Subcutaneous abdominal adipose tissue (tissue), 5 donors: ENCODE measurements around the gene TRIM66.

Experiments
- H3K27ac ChIP-seq: one replicate; pipeline ENCODE4 v1.7.0; 2013; ENCODE audit warnings: low read depth, mild to moderate bottlenecking, inconsistent platforms, low read length, moderate library complexity
- H3K27me3 ChIP-seq, 5 donors: one replicate each; pipeline ENCODE4 v1.7.0; 2013; ENCODE audit warnings: low read length in 5 of 5, inconsistent platforms in 1 of 5; ENCODE audit not compliant: control insufficient read depth in 5 of 5, insufficient read depth in 4 of 5
- H3K36me3 ChIP-seq, 5 donors: one replicate each; pipeline ENCODE4 v1.7.0; 2013; ENCODE audit warnings: low read length in 5 of 5; ENCODE audit not compliant: control insufficient read depth in 5 of 5, insufficient read depth in 5 of 5
- H3K4me1 ChIP-seq, 5 donors: one replicate each; pipeline ENCODE4 v1.7.0; 2013; ENCODE audit warnings: low read length in 5 of 5, mild to moderate bottlenecking in 3 of 5, moderate library complexity in 1 of 5; ENCODE audit not compliant: control insufficient read depth in 5 of 5, insufficient read depth in 5 of 5
- H3K4me3 ChIP-seq, 5 donors: one replicate each; pipeline ENCODE4 v1.7.0; 2013; ENCODE audit warnings: low read length in 5 of 5, low read depth in 1 of 5
- H3K9ac ChIP-seq, 5 donors: one replicate each; pipeline ENCODE4 v1.7.0; 2013; ENCODE audit warnings: low read length in 5 of 5, mild to moderate bottlenecking in 4 of 5, moderate library complexity in 3 of 5
- H3K9me3 ChIP-seq, 5 donors: one replicate each; pipeline ENCODE4 v1.7.0; 2013; ENCODE audit warnings: low read length in 5 of 5; ENCODE audit not compliant: control insufficient read depth in 5 of 5
- donor health status: healthy.
- donor health status: healthy.
- donor health status: healthy.
- donor health status: healthy.
- donor health status: healthy.

TRIM66 gene

GRCh38 chr11:8641332-8641731, 41.1 kb downstream of the TRIM66 start:
- Histone ChIP-seq H3K4me1 (no peaks in the 10 kb centered on the region), H3K27me3 (no peaks in the 10 kb centered on the region), H3K4me3 (no peak overlapping the region), H3K36me3 (peaks cover 37 to 87% (median 64%) of the 10 kb centered on the region in 5 donors), H3K27ac (no peak overlapping the region), H3K9me3 (peaks cover 0 to 5% (median 0%) of the 10 kb centered on the region in 5 donors), H3K9ac (no peak overlapping the region)

GRCh38 chr11:8640267-8640906, 42.1 kb downstream of the TRIM66 start:
- H3K36me3 ChIP-seq, result peaks cover 29 to 87% (median 62%) of the 10 kb centered on the region in 5 donors
- no peak overlapping the region for H3K4me3 ChIP-seq
- H3K9ac ChIP-seq, result no peak overlapping the region
- H3K4me1 ChIP-seq, result no peaks in the 10 kb centered on the region
- H3K27ac ChIP-seq, result no peak overlapping the region
- peaks cover 0 to 5% (median 0%) of the 10 kb centered on the region in 5 donors for H3K9me3 ChIP-seq
- H3K27me3 ChIP-seq, result no peaks in the 10 kb centered on the region

- H3K4me3 ChIP-seq, result no peak overlapping the region
- H3K4me1 ChIP-seq, result no peaks in the 10 kb centered on the region
- no peak overlapping the region for H3K27ac ChIP-seq
- peaks cover 0 to 5% (median 0%) of the 10 kb centered on the region in 5 donors for H3K9me3 ChIP-seq
- H3K36me3 ChIP-seq, result peaks cover 22 to 87% (median 60%) of the 10 kb centered on the region in 5 donors
- H3K9ac ChIP-seq, result no peak overlapping the region
- H3K27me3 ChIP-seq, result no peaks in the 10 kb centered on the region
Observed at GRCh38 chr11:8639655-8640054, 42.8 kb downstream of the TRIM66 start.

GRCh38 chr11:8638300-8638699, 44.2 kb downstream of the TRIM66 start:
- Histone ChIP-seq H3K9me3 (peaks cover 0 to 5% (median 0%) of the 10 kb centered on the region in 5 donors), H3K27me3 (no peaks in the 10 kb centered on the region), H3K9ac (no peak overlapping the region), H3K4me1 (no peaks in the 10 kb centered on the region), H3K27ac (no peak overlapping the region), H3K36me3 (peaks cover 16 to 88% (median 71%) of the 10 kb centered on the region in 5 donors), H3K4me3 (no peak overlapping the region)

- H3K27me3 ChIP-seq, result no peaks in the 10 kb centered on the region
- H3K27ac ChIP-seq, result no peak overlapping the region
- peaks cover 16 to 71% (median 58%) of the 10 kb centered on the region in 5 donors for H3K36me3 ChIP-seq
- peaks cover 0 to 5% (median 0%) of the 10 kb centered on the region in 5 donors for H3K4me1 ChIP-seq
- H3K9ac ChIP-seq, result no peak overlapping the region
- peaks cover 0 to 5% (median 0%) of the 10 kb centered on the region in 5 donors for H3K9me3 ChIP-seq
- no peak overlapping the region for H3K4me3 ChIP-seq
Observed at GRCh38 chr11:8636127-8636526, 46.3 kb downstream of the TRIM66 start.

- Histone ChIP-seq H3K36me3 (peaks cover 16 to 61% (median 47%) of the 10 kb centered on the region in 5 donors), H3K9ac (no peak overlapping the region), H3K4me1 (peaks cover 0 to 7% (median 0%) of the 10 kb centered on the region in 5 donors), H3K9me3 (peaks cover 0 to 5% (median 0%) of the 10 kb centered on the region in 5 donors), H3K27me3 (no peaks in the 10 kb centered on the region), H3K27ac (no peak overlapping the region), H3K4me3 (no peak overlapping the region)
Observed at GRCh38 chr11:8634498-8634897, 48.0 kb downstream of the TRIM66 start.

- Histone ChIP-seq H3K27ac (no peak overlapping the region), H3K9ac (no peak overlapping the region)
Observed at GRCh38 chr11:8631395-8632118, 50.9 kb downstream of the TRIM66 start.

GRCh38 chr11:8624698-8625097, 57.8 kb downstream of the TRIM66 start:
- H3K27ac ChIP-seq, result no peak overlapping the region
- no peaks in the 10 kb centered on the region for H3K27me3 ChIP-seq
- no peaks in the 10 kb centered on the region for H3K9me3 ChIP-seq
- H3K4me1 ChIP-seq, result no peaks in the 10 kb centered on the region
- H3K9ac ChIP-seq, result no peak overlapping the region
- no peak overlapping the region for H3K4me3 ChIP-seq
- H3K36me3 ChIP-seq, result peaks cover 8 to 55% (median 54%) of the 10 kb centered on the region in 5 donors

More at GRCh38 chr11:8631395-8632118, 50.9 kb downstream of the TRIM66 start:
- Histone ChIP-seq H3K36me3 (peaks cover 8 to 39% (median 24%) of the 10 kb centered on the region in 5 donors), H3K9me3 (peaks cover 0 to 3% (median 0%) of the 10 kb centered on the region in 5 donors), H3K4me3 (no peak overlapping the region), H3K4me1 (peaks cover 0 to 7% (median 0%) of the 10 kb centered on the region in 5 donors), H3K27me3 (no peaks in the 10 kb centered on the region)

GRCh38 chr11:8621147-8621546, 61.3 kb downstream of the TRIM66 start:
- Histone ChIP-seq H3K27ac (no peak overlapping the region), H3K9me3 (no peaks in the 10 kb centered on the region), H3K4me1 (no peaks in the 10 kb centered on the region), H3K27me3 (no peaks in the 10 kb centered on the region), H3K9ac (no peak overlapping the region), H3K36me3 (peaks cover 6 to 89% (median 83%) of the 10 kb centered on the region in 5 donors), H3K4me3 (no peak overlapping the region)

GRCh38 chr11:8617063-8617462, 65.4 kb downstream of the TRIM66 start:
- H3K36me3 ChIP-seq, result peaks cover 7 to 70% (median 50%) of the 10 kb centered on the region in 5 donors
- H3K9me3 ChIP-seq, result no peaks in the 10 kb centered on the region

More at GRCh38 chr11:8617063-8617462, 65.4 kb downstream of the TRIM66 start:
- Histone ChIP-seq H3K27ac (no peak overlapping the region), H3K9ac (no peak overlapping the region), H3K27me3 (no peaks in the 10 kb centered on the region), H3K4me1 (peaks cover 0 to 11% (median 0%) of the 10 kb centered on the region in 5 donors), H3K4me3 (no peak overlapping the region)
